HG03521 (cell line): ENCODE results near the gene TTBK2.

Experiments used
- ATAC-seq: cut with Tn5 transposase; IDR thresholded peaks from one replicate; pipeline ENCODE4 v1.9.1; 2021; ENCODE audit warnings: mild to moderate bottlenecking, moderate library complexity; ENCODE audit not compliant: unreplicated experiment

Gene TTBK2

DNA sequence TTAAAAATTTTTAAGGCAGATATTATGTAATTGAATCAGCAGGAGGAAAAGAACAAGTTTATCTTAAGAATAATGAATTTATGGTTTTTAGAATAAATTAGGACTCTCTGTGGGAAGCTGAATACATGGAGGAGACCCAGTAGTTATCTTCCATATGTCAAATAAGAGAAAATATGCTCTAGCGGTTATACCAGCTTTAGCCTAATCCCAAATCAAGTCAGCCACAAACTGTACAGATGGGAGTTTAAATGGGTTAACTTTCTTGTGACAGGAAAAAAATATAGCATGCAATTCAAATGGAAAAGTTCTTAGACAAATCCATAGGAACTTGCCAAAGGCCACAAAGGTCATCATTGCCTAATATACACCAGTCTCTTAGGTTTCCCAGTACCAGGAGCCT is 84.3 kb downstream of the TTBK2 start:
- ATAC-seq: no peak

DNA sequence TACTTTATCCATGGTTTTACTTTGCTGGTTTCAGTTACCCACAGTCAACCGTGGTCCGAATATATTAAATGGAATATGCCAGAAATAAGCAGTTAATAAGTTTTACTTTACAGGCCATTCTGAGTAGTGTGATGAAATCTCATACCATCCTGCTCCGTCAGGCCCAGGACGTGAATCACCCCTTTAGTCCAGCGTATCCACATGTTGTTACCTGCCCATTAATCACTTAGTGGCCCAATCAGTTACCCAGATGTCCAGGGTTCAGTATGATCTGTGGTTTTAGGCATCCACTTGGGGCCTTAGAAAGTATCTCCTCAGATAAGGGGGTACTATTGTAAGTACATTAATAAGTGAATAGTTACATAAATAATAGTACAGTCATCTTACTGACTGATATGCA is 88.0 kb downstream of the TTBK2 start:
- ATAC-seq: no peak

DNA sequence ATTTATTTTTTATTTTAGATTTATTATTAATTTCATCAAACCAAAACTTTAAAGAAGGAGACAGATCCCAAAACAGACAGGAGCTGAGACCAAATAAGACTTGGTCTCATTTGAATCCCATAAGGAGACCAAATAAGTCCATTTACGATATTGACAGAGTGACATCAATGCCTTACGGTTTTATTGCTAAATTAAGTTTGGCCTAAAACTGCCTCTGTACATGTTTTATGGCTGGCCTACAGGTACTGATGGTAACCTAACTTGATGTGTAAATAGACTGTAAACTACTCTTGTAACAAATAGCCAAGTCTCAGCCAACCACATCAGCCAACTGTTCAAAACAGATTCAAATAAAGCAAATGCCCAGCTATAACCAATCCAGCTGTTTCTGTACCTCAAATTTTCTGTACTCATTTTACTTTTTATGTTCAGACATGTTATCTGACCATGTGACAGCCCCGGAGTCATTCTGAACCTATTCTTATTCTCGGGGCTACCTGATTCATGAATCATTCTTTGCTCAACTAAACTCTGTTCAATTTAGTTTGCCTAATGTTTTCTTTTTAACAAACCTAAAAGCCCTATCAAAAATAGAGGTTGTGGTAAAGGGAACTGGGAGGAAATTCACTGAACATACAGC is 94.2 kb downstream of the TTBK2 start:
- ATAC-seq: no peak

DNA sequence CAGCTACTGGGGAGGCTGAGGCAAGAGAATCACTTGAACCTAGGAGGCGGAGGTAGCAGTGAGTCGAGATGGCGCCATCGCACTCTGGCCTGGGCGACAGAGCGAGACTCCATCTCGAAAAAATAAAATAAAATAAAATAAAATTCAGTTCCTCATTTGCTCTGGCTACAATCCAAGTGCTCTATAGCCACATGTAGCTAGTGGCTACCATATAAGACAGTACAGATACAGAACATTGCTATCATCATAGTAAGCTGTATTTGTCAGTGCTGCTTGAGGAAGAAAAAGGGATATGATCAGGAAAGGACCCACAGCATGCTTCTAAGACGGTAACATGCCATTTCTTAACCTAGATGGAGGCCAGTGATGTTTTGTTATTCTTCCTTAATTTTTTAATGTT is 95.0 kb downstream of the TTBK2 start:
- ATAC-seq: no peak

DNA sequence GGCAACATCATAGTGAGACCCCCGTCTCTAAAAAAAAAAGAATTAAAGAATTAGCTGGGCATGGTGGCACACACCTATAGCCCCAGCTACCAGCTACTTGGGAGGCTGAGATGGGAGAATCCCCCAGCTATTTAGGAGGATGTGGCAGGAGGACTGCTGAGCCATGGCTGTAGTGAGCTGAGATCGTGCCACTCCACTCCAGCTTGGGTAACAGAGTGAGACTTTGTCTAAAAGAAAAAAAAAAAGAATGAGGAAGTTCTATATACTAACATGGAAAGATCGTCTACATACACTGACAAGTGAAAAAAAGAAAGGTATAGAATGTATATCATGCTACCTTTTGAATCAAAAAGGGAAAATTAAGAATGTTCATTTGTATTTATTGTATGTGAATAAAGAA is 99.8 kb downstream of the TTBK2 start:
- no peak for ATAC-seq

DNA sequence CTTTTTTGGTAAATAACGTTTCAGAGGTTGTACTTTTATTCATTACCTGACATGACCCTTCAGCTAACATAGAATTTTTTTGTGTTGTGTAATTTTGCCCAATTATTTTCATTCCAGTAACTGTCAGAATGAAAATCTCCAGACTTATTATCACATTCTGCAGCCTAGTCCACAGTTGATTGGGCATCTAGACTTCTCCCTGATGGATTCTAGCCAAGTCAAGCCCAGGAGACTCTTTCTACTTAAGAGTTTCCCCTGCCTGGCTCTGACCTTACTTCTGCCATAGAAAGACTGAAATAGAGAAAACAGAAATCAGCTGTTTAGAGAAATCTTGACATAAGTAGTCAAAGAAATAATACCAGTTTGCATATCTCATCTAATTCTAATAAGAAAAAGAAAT is 100.8 kb downstream of the TTBK2 start:
- ATAC-seq: no peak

GRCh38 chr15:42811433-42811832 is 109.1 kb downstream of the TTBK2 start:
- no peak for ATAC-seq

GRCh38 chr15:42808913-42809312 is 111.7 kb downstream of the TTBK2 start:
- no peak for ATAC-seq

DNA sequence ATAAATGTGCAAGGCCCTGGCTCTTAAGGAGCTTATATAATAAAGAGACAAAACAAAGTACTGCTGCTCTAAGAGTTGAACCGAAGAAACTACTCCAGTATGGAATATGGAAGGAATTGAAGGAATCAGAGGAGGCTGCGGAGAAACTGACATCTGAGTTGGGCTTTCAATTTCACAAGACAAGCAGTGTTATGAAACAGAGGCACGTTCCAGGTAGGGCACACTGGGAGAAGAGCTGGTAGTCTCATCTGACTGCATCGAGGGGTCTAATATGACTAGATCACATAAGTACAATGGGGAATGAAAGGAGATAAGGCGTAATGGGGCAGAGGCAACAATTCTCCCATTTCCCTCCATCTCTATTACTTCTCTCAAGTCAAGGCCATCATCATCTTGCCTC is 115.3 kb downstream of the TTBK2 start:
- no peak for ATAC-seq

DNA sequence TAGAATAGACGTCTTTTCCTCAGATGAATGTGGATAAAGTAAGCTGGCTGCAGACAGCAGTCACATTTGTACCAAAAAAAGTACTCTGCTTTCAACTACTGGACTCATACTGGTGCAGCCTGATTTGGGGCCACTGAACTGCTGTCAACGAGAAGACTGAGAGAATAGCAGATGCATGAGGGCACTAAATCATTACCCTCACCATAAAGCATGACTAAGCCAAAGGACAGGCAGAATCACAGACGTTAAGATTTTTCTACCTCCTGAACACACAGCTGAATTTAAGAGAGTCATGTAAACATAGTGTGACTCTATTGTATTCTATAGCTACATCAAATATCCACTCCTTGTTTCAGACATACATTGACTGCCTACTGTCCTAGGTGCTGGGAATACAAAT is 115.8 kb downstream of the TTBK2 start:
- ATAC-seq: no peak

DNA sequence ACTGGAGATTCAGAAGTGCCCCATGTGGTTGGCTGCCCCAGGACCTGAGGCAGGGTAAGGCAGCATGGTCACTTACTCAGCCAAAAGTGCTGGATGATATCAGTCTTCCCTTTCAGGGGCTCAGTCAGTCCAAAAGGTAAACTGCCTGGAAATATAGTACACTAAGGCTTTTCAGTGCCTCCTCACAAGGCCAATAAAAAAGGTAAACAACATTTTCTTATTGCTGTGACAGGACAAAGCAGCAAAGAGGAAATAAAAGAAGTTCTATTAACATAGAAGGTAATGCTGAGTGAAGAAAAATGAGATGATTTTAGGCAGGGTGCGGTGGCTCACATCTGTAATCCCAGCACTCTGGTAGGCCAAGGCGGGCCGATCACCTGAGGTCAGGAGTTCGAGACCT is 117.1 kb downstream of the TTBK2 start:
- ATAC-seq: no peak

- no peak for ATAC-seq
Observed at GRCh38 chr15:42802168-42802567, 118.4 kb downstream of the TTBK2 start.

DNA sequence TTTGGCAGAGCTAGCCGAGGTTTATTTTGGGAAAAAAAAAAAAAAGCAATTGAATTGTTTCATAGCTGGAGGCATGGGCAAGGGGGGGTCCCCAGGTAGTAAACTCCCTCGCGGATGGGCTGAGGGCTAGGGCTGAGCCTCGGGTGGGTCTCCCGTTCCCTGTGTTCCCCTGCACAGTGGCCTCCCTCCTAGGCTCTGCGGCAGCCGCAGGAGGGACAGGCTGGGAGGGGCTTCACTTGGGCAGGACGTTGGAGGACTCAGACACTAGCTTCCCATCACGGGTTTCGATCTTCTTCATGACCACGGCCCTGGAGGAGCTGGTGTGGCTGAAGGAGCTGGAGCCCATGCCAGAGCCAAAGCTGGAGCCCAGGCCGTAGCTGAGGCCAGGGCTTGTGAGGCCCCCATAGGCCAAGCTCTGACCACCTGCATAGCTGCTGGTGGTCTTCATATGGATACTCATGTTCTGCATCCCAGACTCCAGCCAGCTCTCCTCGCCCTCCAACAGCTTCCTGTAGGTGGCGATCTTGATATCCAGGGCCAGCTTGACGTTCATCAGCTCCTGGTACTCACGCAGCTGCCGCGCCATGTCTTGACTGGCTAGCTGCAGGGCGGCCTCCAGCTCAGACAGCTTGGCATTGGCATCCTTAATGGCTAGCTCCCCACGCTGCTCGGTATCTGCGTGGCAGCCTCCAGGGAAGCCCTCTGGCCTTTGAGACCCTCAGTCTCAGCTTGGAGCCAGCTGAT is 119.7 kb downstream of the TTBK2 start:
- no peak for ATAC-seq

DNA sequence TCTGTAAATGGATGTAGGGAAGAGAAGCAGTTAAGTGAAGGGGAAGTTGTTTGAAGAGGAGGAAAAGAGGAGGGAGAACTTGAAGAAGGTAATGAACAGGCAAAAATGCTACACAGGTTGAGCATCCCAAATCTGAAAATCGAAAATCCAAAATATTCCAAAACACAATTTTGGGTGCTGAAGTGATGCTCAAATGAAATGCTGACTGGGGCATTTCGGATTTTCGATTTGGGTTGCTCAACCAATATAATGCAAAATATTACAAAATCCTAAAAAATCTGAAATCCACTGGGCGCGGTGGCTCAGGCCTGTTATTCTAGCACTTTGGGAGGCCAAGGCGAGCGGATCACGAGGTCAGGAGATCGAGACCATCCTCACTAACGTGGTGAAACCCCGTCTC is 121.8 kb downstream of the TTBK2 start:
- no peak for ATAC-seq

GRCh38 chr15:42796955-42797782 is 123.4 kb downstream of the TTBK2 start:
- no peak for ATAC-seq

GRCh38 chr15:42788725-42789124 is 131.9 kb downstream of the TTBK2 start:
- ATAC-seq: no peak

- ATAC-seq: no peak
Observed at GRCh38 chr15:42786978-42787377, 133.6 kb downstream of the TTBK2 start.

GRCh38 chr15:42785569-42785968 is 135.0 kb downstream of the TTBK2 start:
- ATAC-seq: no peak

- no peak for ATAC-seq
Observed at GRCh38 chr15:42784705-42785104, 135.9 kb downstream of the TTBK2 start.

GRCh38 chr15:42782716-42783115 is 137.9 kb downstream of the TTBK2 start:
- no peak for ATAC-seq

DNA sequence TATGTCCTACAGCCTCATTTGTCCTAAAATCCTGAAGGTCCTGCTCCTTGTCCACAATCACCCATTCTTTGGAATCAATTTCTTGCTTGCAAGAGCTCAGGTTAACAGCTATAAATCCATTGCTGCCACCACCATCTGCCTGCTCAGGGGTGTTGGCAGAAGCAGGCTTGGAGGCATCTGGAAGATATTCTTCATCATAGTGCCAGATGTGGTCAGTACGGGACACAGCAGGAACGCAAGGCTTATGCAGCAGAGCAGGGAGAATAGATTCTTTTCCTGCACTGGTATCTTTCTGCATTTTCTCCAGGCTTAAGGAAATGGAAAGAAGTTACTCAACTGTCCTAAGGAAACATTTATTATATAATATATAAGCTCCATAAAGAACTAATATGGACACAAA is 145.2 kb downstream of the TTBK2 start:
- ATAC-seq: no peak

GRCh38 chr15:42772901-42773300 is 147.7 kb downstream of the TTBK2 start:
- ATAC-seq: no peak
